ENCODE results near the gene GNG3. TPM values are rescaled to one million over a fixed set of nuclear protein-coding genes. Genes with fewer than 3 reads are reported as not detected.

Gene GNG3
- total and polyA plus RNA-seq, 2 of the 8 experiments (the other 6 are each of a cell fraction or from before 2014, with no cell fraction given), result 4.9 to 12.1 TPM

DNA sequence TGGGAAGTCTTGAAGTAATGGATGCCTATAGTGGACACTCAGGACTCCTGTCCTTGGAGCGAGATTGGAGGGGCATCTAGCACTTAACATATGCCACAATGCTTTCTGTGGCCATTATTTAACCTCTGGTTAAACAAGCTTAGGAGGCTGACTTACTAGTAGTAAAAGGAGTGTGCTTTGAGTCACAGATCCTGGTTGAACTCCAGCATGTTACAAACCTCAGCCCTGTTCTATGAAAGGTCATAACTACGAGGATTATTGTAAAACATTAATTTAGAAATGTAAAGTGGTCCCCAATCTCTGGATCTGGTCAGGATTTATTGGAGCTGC, 34.3 kb upstream of the GNG3 start:
- Histone ChIP-seq H3K56ac (replicated peaks; ENCODE audit: insufficient read length, low read depth, low read length) (no peak overlapping the region), H3K18ac (ENCODE audit: extremely low read depth, low read length) (no peak overlapping the region), H3K14ac (ENCODE audit: insufficient read length) (no peak overlapping the region), H2AK5ac (ENCODE audit: low read depth, low read length) (no peak overlapping the region), H3K4me3 (ENCODE audit: extremely low read depth in 1 of 4, insufficient read depth in 2 of 4, low read depth in 3 of 4, low read length in 4 of 4) (peak overlapping the region in 2 of 4 experiments; percentile 88 to 96; a peak in 2 of 8 replicates), H3K79me1 (ENCODE audit: low read depth, low read length) (peaks cover 6% of the 10 kb centered on the region; the same call in 1 of the 2 replicates), H4K20me1 (replicated peaks in 1 of 2; ENCODE audit: control insufficient read depth in 1 of 2, insufficient read depth in 2 of 2, low read length in 2 of 2) (peaks cover 0 to 1% of the 10 kb centered on the region in 2 experiments), H3K9me3 (ENCODE audit: insufficient read depth in 2 of 2, low read depth in 1 of 2, low read length in 1 of 2) (no peaks in the 10 kb centered on the region), H3K4me2 (ENCODE audit: insufficient read depth in 1 of 2, low read depth in 2 of 2, low read length in 2 of 2) (peak overlapping the region in 1 of 2 experiments; percentile 90; a peak in 2 of 4 replicates), H3K27ac (ENCODE audit: low read depth, low read length) (no peak overlapping the region), H4K5ac (ENCODE audit: insufficient read length, low read depth, low read length) (no peak overlapping the region), H4K8ac (ENCODE audit: extremely low read depth, insufficient read depth, low read length) (no peak overlapping the region), H3K23me2 (ENCODE audit: low read depth, low read length) (peaks cover 12% of the 10 kb centered on the region), H2BK15ac (ENCODE audit: low read length) (no peak overlapping the region), H2BK12ac (ENCODE audit: low read depth, low read length) (no peak overlapping the region), H3K27me3 (replicated peaks in 1 of 4; ENCODE audit: control insufficient read depth in 3 of 4, extremely low read depth in 1 of 4, insufficient read depth in 3 of 4, low read length in 3 of 4) (no peaks in the 10 kb centered on the region), H2BK5ac (ENCODE audit: low read depth, low read length) (no peak overlapping the region), H2AFZ (ENCODE audit: low read length) (no peak overlapping the region), H4K91ac (replicated peaks; ENCODE audit: insufficient read length, low read length) (no peak overlapping the region), H3K79me2 (ENCODE audit: control insufficient read depth in 1 of 2, insufficient read depth in 2 of 2, low read length in 2 of 2) (peaks cover 0 to 17% of the 10 kb centered on the region in 2 experiments; a peak in 2 of 4 replicates), H3K4me1 (replicated peaks in 1 of 4; ENCODE audit: control insufficient read depth in 3 of 4, insufficient read depth in 4 of 4, low read length in 3 of 4) (peaks cover 3 to 8% (median 5%) of the 10 kb centered on the region in 4 experiments; a peak in 6 of 7 replicates), H3K9ac (replicated peaks in 1 of 4; ENCODE audit: extremely low read depth in 1 of 4, low read depth in 3 of 4, low read length in 3 of 4) (no peak overlapping the region), H2BK20ac (ENCODE audit: low read length) (no peak overlapping the region), H3K23ac (ENCODE audit: insufficient read length) (no peak overlapping the region), H3K4ac (replicated peaks; ENCODE audit: insufficient read length, low read depth, low read length) (no peak overlapping the region), H2BK120ac (replicated peaks; ENCODE audit: low read depth, low read length) (no peak overlapping the region), H3K36me3 (ENCODE audit: control insufficient read depth in 2 of 4, insufficient read depth in 4 of 4, low read length in 3 of 4) (peaks cover 5 to 29% (median 9%) of the 10 kb centered on the region in 4 experiments; a peak in 5 of 8 replicates)
- DNase-seq (ENCODE audit: low read depth in 1 of 2, low spot score in 2 of 2), result no peak
- CTCF ChIA-PET (ENCODE audit: partially characterized antibody), result interaction anchor here (0.6 to 1.2 kb wide), 3 partner anchors 96 to 1478 kb away, joined by 3 read pairs; no protein-coding TSS in a partner anchor
- WGBS, 2 experiments (ENCODE audit: extremely low coverage in 1 of 2, insufficient coverage in 1 of 2, insufficient read length in 1 of 2, insufficient replicate concordance in 2 of 2, low coverage in 1 of 2, low lambda C conversion rate in 2 of 2, missing lambda C conversion rate in 1 of 2), result 97% methylated on average over 2 of the region's 2 CpGs; no CpG with 5 or more reads in 1 of the 2 experiments
- FAIRE-seq, result no peak
- POLR2A ChIA-PET (ENCODE audit: partially characterized antibody), result interaction anchor here (0.9 to 61.4 kb wide), 8 partner anchors 13 to 168 kb away, joined by 3 to 2041 read pairs (median 15); partner anchors contain the start of genes BSCL2, C11orf98, CSKMT and EEF1G
- TF ChIP-seq CHD2 (IDR thresholded peaks at IDR 0.05; ENCODE audit: low read length) (no peak), EGR1 (IDR thresholded peaks at IDR 0.05; ENCODE audit: borderline replicate concordance, low read depth, low read length) (no peak), EP300 (IDR thresholded peaks at IDR 0.05; ENCODE audit: borderline replicate concordance in 1 of 2, low read depth in 2 of 2, low read length in 2 of 2) (no peak), ATF2 (IDR thresholded peaks at IDR 0.05; ENCODE audit: low read length) (no peak), TAF1 (IDR thresholded peaks at IDR 0.05; ENCODE audit: low read depth, low read length) (no peak), RBBP5 (IDR thresholded peaks at IDR 0.05; ENCODE audit: borderline replicate concordance, low read depth, low read length) (no peak), ZNF274 (IDR thresholded peaks at IDR 0.05; ENCODE audit: borderline replicate concordance, extremely low read depth, low read length) (no peak), BACH1 (IDR thresholded peaks at IDR 0.05; ENCODE audit: low read length) (no peak), NRF1 (IDR thresholded peaks at IDR 0.05; ENCODE audit: low read depth, low read length) (no peak), EZH2 (IDR thresholded peaks at IDR 0.05; ENCODE audit: low read depth, low read length, severe bottlenecking) (no peak), MAX (IDR thresholded peaks at IDR 0.05) (no peak), TCF12 (IDR thresholded peaks at IDR 0.05; ENCODE audit: low read depth, low read length) (no peak)
